HG02852 (cell line): ENCODE results near the gene TESMIN.

Experiments used
- ATAC-seq: cut with Tn5 transposase; IDR thresholded peaks from one replicate; pipeline ENCODE4 v1.9.1; 2021; ENCODE audit warnings: mild to moderate bottlenecking, moderate library complexity; ENCODE audit not compliant: unreplicated experiment

The TESMIN gene

GRCh38 chr11:68762481-68762880, 11.2 kb upstream of the TESMIN start:
- no peak for ATAC-seq

DNA sequence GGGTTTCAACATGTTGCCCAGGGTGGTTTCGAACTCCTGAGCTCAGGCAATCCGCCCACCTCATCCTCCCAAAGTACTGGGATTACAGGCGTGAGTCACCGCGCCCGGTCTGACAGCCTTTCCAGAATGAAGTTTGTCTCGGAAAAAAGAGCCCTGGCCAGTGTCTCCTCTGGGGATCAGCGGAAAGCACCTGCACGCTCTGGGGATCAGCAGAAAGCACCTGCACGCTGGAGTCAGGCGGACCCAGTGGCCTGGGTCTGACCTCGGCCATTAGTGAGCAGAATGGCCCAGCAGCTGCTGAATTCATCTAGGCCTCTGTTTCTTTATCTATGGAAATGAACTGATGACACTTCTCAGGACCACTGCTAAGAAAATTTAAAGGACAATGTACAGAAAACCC, 10.5 kb upstream of the TESMIN start:
- ATAC-seq = no peak

DNA sequence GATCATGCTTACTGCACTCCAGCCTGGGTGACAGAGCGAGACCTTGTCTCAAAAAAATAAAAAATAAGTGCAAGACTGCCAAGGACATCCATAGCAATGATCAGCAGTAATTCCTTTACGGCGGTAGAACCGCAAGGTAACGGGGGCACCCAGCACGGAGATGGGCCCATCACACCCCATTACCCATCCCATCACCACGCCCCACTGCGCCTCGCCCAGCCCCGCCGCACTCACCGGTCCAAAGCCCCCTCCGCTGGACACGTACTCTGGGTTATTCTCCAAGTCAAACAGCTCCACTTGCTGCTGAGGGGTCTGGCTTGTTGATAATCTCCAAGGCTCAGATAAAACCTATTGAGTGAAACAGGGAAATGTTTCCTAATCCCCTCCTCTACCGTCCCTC, 8.7 kb upstream of the TESMIN start:
- no peak for ATAC-seq

DNA sequence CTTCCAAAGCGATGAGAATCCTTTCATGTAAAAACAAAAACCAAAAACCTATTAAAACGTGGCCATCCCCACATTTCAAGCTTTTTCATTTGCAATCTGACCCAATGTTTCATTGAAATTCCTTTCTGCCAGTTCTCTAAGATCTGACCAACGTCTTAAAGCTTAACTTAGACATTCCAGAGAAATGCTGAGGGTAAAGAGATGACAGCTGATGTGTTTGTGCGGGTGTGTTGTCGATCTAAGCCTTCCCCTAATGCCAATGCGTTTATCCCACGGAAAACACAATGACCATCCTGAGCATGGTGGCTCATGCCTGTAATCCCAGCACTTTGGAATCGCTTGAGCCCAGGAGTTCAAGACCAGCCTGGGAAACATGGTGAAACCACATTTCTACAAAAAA, 6.4 kb upstream of the TESMIN start:
- no peak for ATAC-seq

DNA sequence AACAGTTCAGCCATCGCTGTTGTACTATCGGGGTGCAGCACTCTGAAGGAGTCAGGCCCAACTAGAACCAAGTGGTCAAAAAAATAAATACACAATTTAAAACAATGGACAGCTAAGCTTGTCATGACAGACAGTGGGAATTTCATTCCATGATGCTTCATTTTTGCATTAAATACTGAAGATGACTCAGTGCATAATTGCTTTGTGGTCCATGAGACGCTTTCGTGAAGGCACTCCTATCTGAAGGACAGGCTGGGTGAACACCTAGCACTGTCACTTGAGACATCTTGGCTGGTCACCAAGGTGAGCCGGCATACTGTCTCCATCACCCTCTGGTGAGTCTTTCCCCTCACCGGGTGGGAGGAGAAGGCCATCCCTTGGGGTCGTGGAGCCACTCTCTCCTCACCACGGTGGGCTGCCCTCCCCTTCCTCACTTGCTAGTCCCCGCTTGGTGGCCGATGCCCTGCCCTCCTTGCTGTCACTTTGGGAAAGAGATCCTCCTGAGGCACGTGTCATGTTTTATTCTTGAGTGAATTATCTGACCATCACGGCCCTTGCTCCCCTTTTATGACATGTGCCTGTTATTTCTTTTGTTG, 4.9 kb upstream of the TESMIN start:
- ATAC-seq = no peak

DNA sequence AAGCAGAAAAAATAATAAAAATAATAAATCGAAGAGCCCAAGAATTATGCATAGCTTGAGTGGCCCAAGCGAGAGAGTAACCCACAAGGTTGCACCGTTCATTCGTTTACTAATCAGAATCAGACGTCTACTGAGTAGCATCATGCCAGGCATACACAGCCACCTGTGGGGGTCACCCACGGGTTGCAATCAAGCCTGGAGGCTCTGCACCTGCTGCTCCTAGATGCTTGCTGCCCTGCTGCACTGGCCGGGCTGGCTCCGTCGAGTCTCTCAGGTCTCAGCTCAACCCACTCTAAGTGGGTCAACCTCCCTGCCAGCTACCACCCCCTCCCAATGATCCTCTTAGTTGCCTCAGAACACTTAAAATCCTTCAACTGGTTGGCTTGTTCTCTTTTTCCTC, 2.0 kb upstream of the TESMIN start:
- ATAC-seq = no peak

DNA sequence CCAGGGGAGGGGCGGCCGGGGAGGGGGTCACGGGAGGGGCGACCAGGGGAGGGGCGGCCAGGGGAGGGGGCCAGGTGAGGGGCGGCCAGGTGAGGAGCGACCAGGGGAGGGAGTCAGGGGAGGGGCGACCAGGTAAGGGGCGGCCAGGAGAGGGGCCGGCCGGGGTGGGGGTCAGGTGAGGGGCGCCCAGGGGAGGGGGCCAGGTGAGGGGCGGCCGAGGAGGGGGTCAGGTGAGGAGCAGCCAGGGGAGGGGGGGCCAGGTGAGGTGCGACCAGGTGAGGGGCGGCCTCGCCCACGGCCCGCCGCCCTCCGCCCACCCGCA, 355 bp downstream of the TESMIN start:
- no peak for ATAC-seq

GRCh38 chr11:68750195-68751003, 921 bp downstream of the TESMIN start:
- no peak for ATAC-seq

GRCh38 chr11:68749229-68750123, 1.8 kb downstream of the TESMIN start:
- ATAC-seq = no peak

DNA sequence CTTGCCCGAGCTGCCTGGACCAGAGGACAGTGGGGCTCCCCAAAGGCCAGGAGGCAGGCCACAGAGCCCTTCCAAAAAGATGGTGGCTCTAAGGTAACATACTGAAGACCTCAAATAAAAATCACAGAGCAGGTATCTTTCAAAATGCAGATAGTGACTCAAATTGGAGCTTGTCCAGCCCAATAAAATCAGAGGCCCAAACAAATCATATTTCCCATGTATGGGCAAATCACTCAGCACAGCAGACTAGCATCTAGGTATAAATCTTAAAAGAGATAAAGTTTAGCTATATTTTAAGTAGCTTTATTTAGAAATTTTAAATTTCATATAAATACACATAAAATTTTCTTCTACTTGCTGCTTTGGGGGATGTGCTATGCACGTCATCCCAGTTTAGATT, 3.3 kb downstream of the TESMIN start:
- ATAC-seq = no peak

GRCh38 chr11:68743539-68743938, 7.8 kb downstream of the TESMIN start:
- no peak for ATAC-seq

DNA sequence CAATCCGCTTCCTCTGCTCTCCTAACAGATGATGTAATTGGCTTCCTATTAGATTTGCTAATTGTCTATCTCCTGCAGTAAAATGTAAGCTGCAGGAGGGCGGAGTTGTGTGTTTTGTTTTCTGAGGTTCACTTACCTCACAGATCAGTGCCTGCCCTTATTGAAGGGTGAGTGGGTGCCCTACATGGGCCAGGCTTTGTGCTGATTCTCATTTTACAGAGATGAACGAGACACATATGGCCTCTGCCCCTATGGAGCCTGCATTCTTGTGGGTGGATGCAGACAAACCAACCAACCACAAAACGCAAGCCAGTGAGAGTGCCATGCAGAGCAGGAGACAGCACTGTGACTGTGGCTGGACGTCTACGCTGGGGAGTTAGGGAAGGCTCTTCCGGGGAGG, 9.9 kb downstream of the TESMIN start:
- ATAC-seq = no peak

DNA sequence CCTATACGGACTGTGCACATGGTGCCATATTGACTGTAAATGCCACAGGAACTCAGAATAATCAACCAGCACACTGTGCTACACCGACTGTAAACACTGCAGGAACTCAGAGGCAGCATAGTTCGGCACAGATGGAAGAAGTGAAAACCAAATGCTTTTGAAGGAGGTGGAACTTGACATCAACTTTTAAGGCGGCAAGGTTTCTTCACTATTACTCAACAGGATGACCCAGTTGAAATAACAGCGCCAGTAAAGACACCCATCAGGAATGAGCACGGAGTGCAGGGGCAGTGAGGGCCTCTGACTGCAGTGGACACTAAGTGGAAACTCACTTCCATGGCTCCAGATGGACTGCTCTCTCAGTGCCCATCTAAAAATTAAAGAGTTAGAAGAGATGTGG, 15.7 kb downstream of the TESMIN start:
- no peak for ATAC-seq

DNA sequence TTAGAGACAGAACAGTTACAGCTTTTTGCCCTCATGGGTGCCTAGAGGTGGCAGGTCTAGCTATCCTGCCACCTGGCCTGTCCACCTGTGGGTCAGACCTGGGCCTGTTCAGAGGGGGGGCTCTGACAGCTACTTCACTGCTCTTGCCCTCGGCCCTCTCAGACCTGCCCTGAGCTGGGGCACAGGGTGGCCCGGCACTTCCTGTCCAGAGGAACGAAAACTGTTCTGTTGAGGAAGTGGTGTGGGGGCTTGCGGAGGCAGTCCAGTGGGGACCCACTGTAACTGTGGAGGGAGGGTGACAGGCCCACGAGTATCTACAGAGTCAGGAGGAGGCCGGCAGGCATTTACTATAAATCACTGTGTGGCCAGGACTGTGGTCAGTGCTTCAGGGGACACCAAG, 16.2 kb downstream of the TESMIN start:
- no peak for ATAC-seq

GRCh38 chr11:68734111-68734510, 17.2 kb downstream of the TESMIN start:
- ATAC-seq = no peak

GRCh38 chr11:68727783-68728182, 23.5 kb downstream of the TESMIN start:
- ATAC-seq = no peak

- no peak for ATAC-seq
These were observed 27.0 kb downstream of the TESMIN start for GRCh38 chr11:68724293-68724692.

DNA sequence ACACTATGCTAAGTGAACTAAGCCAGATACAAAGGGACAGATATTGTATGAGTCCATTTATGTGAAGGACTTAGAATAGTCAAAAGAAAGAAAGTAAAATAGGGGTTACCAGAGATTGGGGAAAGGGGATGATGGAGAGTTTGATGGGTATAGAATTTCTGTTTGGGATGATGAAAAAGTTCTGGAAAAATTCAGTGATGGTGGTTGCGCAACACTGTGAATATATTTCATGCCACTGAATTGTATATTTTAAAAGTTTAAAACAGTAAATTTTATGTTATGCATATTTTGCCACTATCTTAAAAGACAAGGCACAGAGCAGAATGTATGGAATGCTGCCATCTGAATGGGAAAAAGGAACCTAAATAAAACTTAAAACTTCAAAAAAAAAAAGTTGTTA, 29.2 kb downstream of the TESMIN start:
- ATAC-seq = no peak

DNA sequence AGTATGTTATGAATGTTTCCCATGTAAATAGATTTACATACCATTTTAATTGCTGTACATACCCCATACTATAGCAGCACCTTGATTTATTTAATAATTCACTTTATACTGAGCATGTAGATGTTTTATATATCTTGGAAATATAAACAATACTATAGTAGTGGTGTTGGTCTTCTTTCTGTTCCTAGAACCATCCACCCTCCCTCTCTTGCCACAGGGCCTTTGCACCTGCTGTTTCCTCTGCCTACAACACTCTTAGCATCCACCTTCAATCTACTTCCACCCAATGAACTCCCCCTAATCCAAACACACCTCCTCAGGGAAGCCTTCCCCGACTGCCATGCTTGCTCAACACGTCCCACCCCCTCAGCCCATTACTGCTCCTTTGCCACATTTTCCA, 30.2 kb downstream of the TESMIN start:
- no peak for ATAC-seq

GRCh38 chr11:68715456-68716122, 35.7 kb downstream of the TESMIN start:
- ATAC-seq = no peak

DNA sequence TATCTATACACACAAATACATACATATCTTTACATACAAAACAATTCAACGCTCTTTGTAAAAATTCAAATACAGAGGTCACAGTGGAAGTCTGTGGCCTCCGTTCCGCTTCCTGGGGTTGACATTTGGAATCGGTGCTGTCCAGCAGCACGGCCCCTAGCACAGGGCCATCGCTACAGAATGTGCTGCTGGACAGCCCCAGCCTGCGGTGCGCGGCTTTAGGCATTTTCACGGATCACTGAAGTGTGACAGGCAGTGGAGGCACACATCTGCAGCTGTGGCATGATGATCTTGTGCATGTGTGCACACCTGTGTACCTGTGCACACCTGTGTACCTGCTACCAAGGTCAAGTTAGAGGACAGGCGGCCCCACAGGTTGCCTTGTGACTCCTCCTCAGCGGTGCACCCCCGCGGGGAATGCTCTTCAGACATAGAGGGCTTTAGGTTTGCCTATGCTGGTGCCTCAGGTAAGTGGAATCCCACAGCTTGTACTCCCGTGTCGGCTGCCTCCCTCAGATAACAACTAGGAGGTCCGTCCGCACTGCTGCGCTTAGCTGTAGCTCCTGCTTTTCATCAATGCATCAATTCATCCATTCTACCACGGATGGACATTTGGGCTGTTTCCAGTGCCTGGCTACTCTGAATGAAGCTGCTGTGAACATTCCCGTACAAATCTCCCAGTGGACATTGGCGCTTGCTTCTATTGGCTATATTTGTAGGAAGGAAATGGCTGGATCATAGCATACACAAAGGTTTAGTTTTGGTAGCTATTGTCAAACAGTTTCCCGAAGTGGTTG, 37.1 kb downstream of the TESMIN start:
- no peak for ATAC-seq
